HG03439 (cell line): Measurements from ENCODE around the gene CNPY4.
A peak's percentile ranks its signal among the peaks of the same experiment; 100 is the strongest.

Experiments
- ATAC-seq: cut with Tn5 transposase; IDR thresholded peaks from one replicate; pipeline ENCODE4 v1.9.1; 2021; ENCODE audit warnings: mild to moderate bottlenecking, moderate library complexity; ENCODE audit not compliant: unreplicated experiment

Gene CNPY4

GRCh38 chr7:100091411-100092181 lies 27.8 kb upstream of the CNPY4 start:
- ATAC-seq: no peak

DNA sequence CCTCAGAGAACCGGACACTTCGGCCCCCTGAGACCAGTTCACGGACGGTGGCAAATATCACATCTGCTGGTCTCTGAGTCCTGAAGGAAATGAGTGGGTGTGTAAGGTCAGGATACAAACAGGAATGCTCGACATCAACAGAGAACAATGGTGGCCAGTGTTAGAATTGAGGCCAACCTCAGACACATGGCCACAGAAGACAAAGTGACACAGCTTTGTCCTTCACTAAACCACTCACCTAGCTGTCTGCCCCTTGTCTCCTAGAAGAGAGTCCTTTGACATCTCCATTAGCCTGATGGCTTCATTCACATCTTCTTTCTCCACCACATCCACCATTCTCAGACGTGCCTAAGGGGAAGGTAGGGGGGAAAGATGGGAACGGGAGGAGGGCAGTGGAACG lies 26.4 kb upstream of the CNPY4 start:
- no peak for ATAC-seq

GRCh38 chr7:100093498-100093897 lies 25.9 kb upstream of the CNPY4 start:
- no peak for ATAC-seq

- no peak for ATAC-seq
Observed at GRCh38 chr7:100093925-100094486, 25.4 kb upstream of the CNPY4 start.

GRCh38 chr7:100095289-100095688 lies 24.1 kb upstream of the CNPY4 start:
- ATAC-seq: no peak

- no peak for ATAC-seq
Observed at GRCh38 chr7:100095704-100096103, 23.7 kb upstream of the CNPY4 start.

- ATAC-seq: no peak
Observed at GRCh38 chr7:100098913-100099312, 20.5 kb upstream of the CNPY4 start.

DNA sequence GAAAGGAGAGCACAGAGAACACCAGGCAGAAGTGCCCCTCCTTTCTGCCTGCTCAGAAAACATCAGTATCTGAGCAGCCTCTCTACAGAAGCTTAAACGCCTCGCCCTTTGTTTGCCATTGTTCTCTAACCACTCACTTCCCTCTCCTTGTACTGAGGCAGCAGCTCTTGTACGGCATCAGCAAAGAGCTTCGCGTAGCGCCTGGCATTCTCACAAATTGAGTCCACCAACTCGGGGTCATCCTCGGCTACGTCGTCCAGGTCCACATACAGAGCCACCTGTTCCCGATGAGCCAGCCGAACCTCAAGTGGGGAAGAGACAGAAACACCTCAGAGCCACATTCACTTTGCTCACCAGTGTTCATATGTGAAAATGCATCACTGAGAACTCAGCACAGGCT lies 20.0 kb upstream of the CNPY4 start:
- ATAC-seq: no peak

DNA sequence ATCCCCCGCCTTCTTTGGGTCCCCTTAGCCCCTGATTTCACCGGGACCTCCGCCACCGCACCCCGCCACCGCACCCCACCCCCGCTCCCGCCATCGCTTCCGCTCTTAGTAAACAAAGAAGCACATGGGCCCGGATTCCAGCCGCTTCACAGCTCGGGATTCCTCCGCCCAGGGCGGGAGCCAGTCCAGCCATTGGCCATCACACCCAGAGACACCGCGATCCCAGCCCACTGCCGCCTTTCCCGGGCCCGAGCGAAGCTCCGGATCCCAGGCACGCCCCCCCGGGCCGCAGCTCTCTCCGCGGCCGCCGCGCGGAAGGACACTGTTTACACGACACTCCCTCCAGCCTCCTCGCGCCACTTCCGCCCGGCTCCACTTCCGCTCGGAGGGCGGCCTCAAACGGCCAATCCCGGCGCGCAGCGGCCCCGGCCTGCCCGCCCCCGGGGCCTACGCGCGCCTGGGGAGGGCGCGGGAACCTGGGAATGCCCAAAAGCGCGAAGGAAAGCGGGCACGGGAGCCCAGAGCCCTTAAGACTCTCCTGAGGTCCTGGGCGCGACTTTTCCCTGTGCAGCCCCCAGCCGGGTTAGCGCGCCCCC lies 18.9 kb upstream of the CNPY4 start:
- peak; percentile 57 for ATAC-seq

GRCh38 chr7:100101016-100101862 lies 18.2 kb upstream of the CNPY4 start, which contains the start of the genes AP4M1 and MCM7:
AP4M1 (plus strand) TSS chr7:100101643; CDS start chr7:100101715, 72 bp downstream.
MCM7 (minus strand) TSS chr7:100101397; CDS start chr7:100101294, 103 bp downstream.
- peak; percentile 81 for ATAC-seq

- no peak for ATAC-seq
Observed at GRCh38 chr7:100102950-100103840, 16.2 kb upstream of the CNPY4 start.

DNA sequence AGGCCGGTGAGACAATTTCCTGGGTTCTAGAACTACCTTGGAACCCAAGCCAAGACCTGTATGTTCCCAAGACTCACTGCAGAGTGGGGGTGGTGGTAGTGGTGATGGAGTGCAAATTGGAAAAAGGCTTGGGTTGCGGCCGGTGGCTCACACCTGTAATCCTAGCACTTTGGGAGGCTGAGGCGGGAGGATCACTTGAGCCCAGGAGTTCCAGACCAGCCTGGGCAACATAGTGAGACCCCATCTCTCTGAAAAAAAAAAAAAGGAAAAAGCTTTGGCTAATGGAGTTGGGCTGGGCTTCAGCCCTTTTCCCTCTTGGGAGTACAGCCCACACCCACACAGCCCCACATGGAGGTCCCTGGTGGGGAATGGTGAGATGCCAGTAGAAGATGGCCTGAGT lies 13.9 kb upstream of the CNPY4 start:
- no peak for ATAC-seq

DNA sequence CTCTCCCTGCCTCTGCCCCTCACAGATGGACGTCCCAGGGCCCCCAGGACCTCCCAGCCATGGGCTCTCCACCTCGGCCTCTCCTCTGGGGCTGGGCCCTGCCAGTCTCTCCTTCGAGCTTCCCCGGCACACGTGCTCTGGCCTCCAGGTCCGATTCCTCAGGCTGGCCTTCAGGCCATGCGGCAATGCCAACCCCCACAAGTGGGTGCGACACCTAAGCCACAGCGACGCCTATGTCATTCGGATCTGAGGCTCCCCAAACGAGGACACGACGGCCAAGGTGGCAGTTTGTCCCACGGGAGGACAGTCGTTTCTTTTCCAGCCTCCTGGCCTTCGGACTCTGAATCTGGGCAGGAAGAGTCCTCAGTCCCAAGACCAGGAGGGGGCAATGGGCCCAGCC lies 12.8 kb upstream of the CNPY4 start:
- no peak for ATAC-seq

GRCh38 chr7:100107125-100107737 lies 12.2 kb upstream of the CNPY4 start:
- ATAC-seq: no peak

GRCh38 chr7:100107890-100108289 lies 11.5 kb upstream of the CNPY4 start:
- no peak for ATAC-seq

- no peak for ATAC-seq
Observed at GRCh38 chr7:100109521-100110163, 9.8 kb upstream of the CNPY4 start.

- no peak for ATAC-seq
Observed at GRCh38 chr7:100111156-100111555, 8.3 kb upstream of the CNPY4 start.

DNA sequence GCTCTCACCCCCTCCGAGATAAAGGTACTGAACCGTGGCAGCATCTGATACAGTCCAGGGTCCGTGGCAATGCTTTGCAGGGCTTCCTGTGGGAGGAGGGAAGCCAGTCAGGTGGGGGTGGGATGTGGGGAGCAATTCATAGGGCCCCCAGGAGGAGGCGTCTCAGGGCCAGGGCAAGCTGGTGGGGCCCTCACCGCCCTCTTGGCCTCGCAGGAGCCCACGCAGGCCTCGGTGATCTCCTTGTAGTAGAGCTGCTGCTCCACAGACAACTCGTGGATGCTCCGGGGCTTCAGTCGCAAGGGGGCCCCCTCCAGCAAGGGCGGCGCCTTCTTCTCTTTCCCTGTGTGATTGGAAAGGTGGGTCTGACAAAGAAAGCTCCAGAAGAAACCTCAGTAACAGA lies 7.5 kb upstream of the CNPY4 start:
- no peak for ATAC-seq

DNA sequence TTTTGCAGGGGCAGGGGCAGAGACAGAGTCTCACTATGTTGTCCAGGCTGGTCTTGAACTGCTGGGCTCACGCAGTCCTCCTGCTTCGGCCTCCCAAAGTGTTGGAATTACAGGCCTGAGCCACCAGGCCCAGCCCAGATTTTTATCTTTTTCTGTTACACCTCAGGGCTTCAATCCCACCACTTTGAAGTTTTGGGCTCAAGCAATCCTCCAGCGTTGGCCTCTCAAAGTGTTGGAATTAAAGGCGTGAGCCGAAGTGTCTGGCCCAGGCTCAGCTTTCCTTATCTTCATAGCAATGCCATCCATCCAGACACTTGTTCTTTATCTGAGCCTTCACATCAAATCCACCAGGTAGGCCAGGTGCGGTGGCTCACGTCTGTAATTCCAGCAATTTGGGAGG lies 4.4 kb upstream of the CNPY4 start:
- no peak for ATAC-seq
